Kasumi-1 (cell line): ENCODE data around the gene C17orf67.

ENCODE experiments used
- DNase-seq, 2 experiments: peaks; one replicate each; lab custom pipeline; 2025; lab: John Stamatoyannopoulos, UW

C17orf67 gene

GRCh38 chr17:56833057-56833808, 487 bp downstream of the C17orf67 start:
- peak; percentile 83 to 85 for DNase-seq

GRCh38 chr17:56832446-56832845, 1.3 kb downstream of the C17orf67 start:
- peak in 1 of 2 experiments; percentile 26 for DNase-seq

- DNase-seq = no peak
Observed at GRCh38 chr17:56831369-56832095, 2.2 kb downstream of the C17orf67 start.

GRCh38 chr17:56830726-56831368, 2.9 kb downstream of the C17orf67 start:
- DNase-seq = no peak

GRCh38 chr17:56826611-56827414, 6.9 kb downstream of the C17orf67 start:
- no peak for DNase-seq

- no peak for DNase-seq
Observed at GRCh38 chr17:56824503-56824902, 9.2 kb downstream of the C17orf67 start.

GRCh38 chr17:56823848-56824247, 9.9 kb downstream of the C17orf67 start:
- DNase-seq = no peak

- DNase-seq = no peak
Observed at GRCh38 chr17:56822725-56823124, 11.0 kb downstream of the C17orf67 start.

GRCh38 chr17:56821847-56822534, 11.7 kb downstream of the C17orf67 start:
- DNase-seq = no peak

- no peak for DNase-seq
Observed at GRCh38 chr17:56820207-56820606, 13.5 kb downstream of the C17orf67 start.

- peak; percentile 88 to 95 for DNase-seq
Observed at GRCh38 chr17:56819431-56820145, 14.1 kb downstream of the C17orf67 start.

- no peak for DNase-seq
Observed at GRCh38 chr17:56819030-56819429, 14.7 kb downstream of the C17orf67 start.

GRCh38 chr17:56817066-56817465, 16.7 kb downstream of the C17orf67 start:
- DNase-seq = no peak

GRCh38 chr17:56815711-56816110, 18.0 kb downstream of the C17orf67 start:
- DNase-seq = no peak

- DNase-seq = no peak
Observed at GRCh38 chr17:56812901-56813388, 20.8 kb downstream of the C17orf67 start.

- peak; percentile 20 to 30 for DNase-seq
Observed at GRCh38 chr17:56810891-56811775, 22.6 kb downstream of the C17orf67 start.

- DNase-seq = no peak
Observed at GRCh38 chr17:56810343-56810742, 23.4 kb downstream of the C17orf67 start.

GRCh38 chr17:56809820-56810179, 23.9 kb downstream of the C17orf67 start:
- no peak for DNase-seq

GRCh38 chr17:56809106-56809819, 24.5 kb downstream of the C17orf67 start:
- no peak for DNase-seq
